HepG2 (cell line): ENCODE data around the gene CCNB1IP1. TPM values are rescaled to one million over a fixed set of nuclear protein-coding genes. Genes with fewer than 3 reads are reported as not detected.

Source experiments
- ATF3 ChIP-seq: sonication (generic); formaldehyde crosslinking; IDR thresholded peaks from 2 replicates; pipeline ENCODE4 v1.4.0; 2020; ENCODE audit warnings: missing genetic modification reagents
- ATF4 ChIP-seq, 2 experiments: fragments of 450-650 bp in 1 of 2; sonication (generic) in 1 of 2; formaldehyde crosslinking; IDR thresholded peaks; 2 replicates each; pipeline versions ENCODE4 v1.5.0 to v1.8.0; 2020 to 2022; ENCODE audit warnings: mild to moderate bottlenecking in 1 of 2, missing genetic modification reagents in 1 of 2
- E2F1 ChIP-seq: sonication (generic); formaldehyde crosslinking; IDR thresholded peaks from 2 replicates; pipeline ENCODE4 v1.5.0; 2020; ENCODE audit warnings: missing genetic modification reagents
- FOXA3 ChIP-seq: IDR thresholded peaks from 2 replicates; pipeline ENCODE4 v1.6.1; 2016; ENCODE audit warnings: missing genetic modification reagents, missing compliant biosample characterization
- HNRNPL ChIP-seq: fragments of 200-400 bp; formaldehyde crosslinking; IDR thresholded peaks from 2 replicates; pipeline ENCODE4 v1.6.1; 2017; ENCODE audit warnings: mild to moderate bottlenecking, low read depth, low read length
- POGK ChIP-seq: sonication (generic); formaldehyde crosslinking; conservative IDR thresholded peaks from 2 replicates; pipeline ENCODE4 v1.8.0; 2022; ENCODE audit warnings: mild to moderate bottlenecking, moderate library complexity, missing genetic modification reagents
- REST ChIP-seq, 2 experiments: IDR thresholded peaks; 2 replicates each; pipeline ENCODE4 v1.6.1; 2011 to 2012; ENCODE audit warnings: low read length in 2 of 2, borderline replicate concordance in 1 of 2, low read depth in 1 of 2, mild to moderate bottlenecking in 1 of 2, moderate library complexity in 1 of 2
- RORA ChIP-seq: sonication (generic); formaldehyde crosslinking; IDR thresholded peaks from 2 replicates; pipeline ENCODE4 v1.5.0; 2020; ENCODE audit warnings: mild to moderate bottlenecking, missing genetic modification reagents, moderate library complexity
- THAP9 ChIP-seq: sonication (generic); formaldehyde crosslinking; IDR thresholded peaks from 2 replicates; pipeline ENCODE4; 2020; ENCODE audit warnings: missing genetic modification reagents, mild to moderate bottlenecking, borderline replicate concordance
- ZNF383 ChIP-seq: sonication (generic); formaldehyde crosslinking; IDR thresholded peaks from 2 replicates; pipeline ENCODE4 v1.4.0; 2020; ENCODE audit warnings: missing genetic modification reagents, mild to moderate bottlenecking, borderline replicate concordance
- ZNF770 ChIP-seq: sonication (generic); formaldehyde crosslinking; IDR thresholded peaks from 2 replicates; pipeline ENCODE4 v1.5.0; 2020; ENCODE audit warnings: mild to moderate bottlenecking, missing genetic modification reagents
- ZNF773 ChIP-seq: sonication (generic); formaldehyde crosslinking; IDR thresholded peaks from 2 replicates; pipeline ENCODE4 v1.4.0; 2020; ENCODE audit warnings: missing genetic modification reagents, borderline replicate concordance
- ZSCAN25 ChIP-seq: sonication (generic); formaldehyde crosslinking; IDR thresholded peaks from 2 replicates; pipeline ENCODE4 v1.8.0; 2022; ENCODE audit warnings: mild to moderate bottlenecking, missing genetic modification reagents
- polyA plus RNA-seq, 8 experiments: library from polyadenylated mRNA; depleted of rRNA in 3 of 8; stranded (reverse) in 7 of 8; unstranded in 1 of 8; fragments of >200 nt; fragmentation: Illumina TruSeq in 4 of 8; extraction: Trizol in 4 of 8; gene quantifications; 2 replicates each; pipeline versions ENCODE4 v1.2.1 to v1.2.3, GENCODE V29; 2011 to 2016; ENCODE audit warnings: low read depth in 4 of 8, missing spikeins in 1 of 8, mixed read lengths in 1 of 8; ENCODE audit not compliant: insufficient read depth in 1 of 8
- total RNA-seq, 5 experiments: library from RNA; depleted of rRNA; stranded (reverse); fragments of >200 nt; fragmentation: Illumina TruSeq; extraction: Trizol; gene quantifications; 2 replicates each; pipeline ENCODE4 v1.2.3, GENCODE V29; 2016; ENCODE audit warnings: low read depth in 1 of 5

The CCNB1IP1 gene
- total and polyA plus RNA-seq, 2 of the 13 experiments (the other 11 are each of a cell fraction or from before 2014, with no cell fraction given) = 98.3 to 125 TPM

- TF ChIP-seq FOXA3 (CRISPR knock-in tag) (peak; percentile 36), E2F1 (CRISPR knock-in tag) (peak; percentile 99), ZSCAN25 (CRISPR knock-in tag) (no peak), ATF3 (CRISPR knock-in tag) (peak; percentile 96), ZNF773 (CRISPR knock-in tag) (no peak; the same call in 1 of the 2 replicates), POGK (peak; percentile 65; the same call in 1 of the 2 replicates), REST (IDR thresholded peaks at IDR 0.05; ENCODE audit: borderline replicate concordance in 1 of 2, low read depth in 1 of 2, low read length in 2 of 2) (no peak; a peak in 1 of 4 replicates), HNRNPL (no peak), ZNF770 (peak; percentile 65; the same call in 1 of the 2 replicates), THAP9 (CRISPR knock-in tag) (peak; percentile 90), ATF4 (CRISPR knock-in tag; IDR thresholded peaks at IDR 0.05) (peak in 1 of 2 experiments; percentile 77; a peak in 2 of 4 replicates), ZNF383 (CRISPR knock-in tag) (peak; percentile 55; the same call in 1 of the 2 replicates), RORA (CRISPR knock-in tag) (no peak)
These were observed 10.2 kb upstream of the CCNB1IP1 start, which contains the start of gene PARP2 (continued) for GRCh38 chr14:20343092-20343861.
